ENCODE data around the gene HDAC9. TPM values are rescaled to one million over a fixed set of nuclear protein-coding genes. Genes with fewer than 3 reads are reported as not detected.

HDAC9 gene
- total RNA-seq, 4 donors from 2014 or later = 19.6 to 48.3 (median 28.4) TPM

- TF ChIP-seq CTCF (IDR thresholded peaks at IDR 0.05; ENCODE audit: low read depth) = no peak
Measured at GRCh38 chr7:18535810-18536415, 40.4 kb downstream of the HDAC9 start.

GRCh38 chr7:18536486-18536885 is 40.9 kb downstream of the HDAC9 start:
- TF ChIP-seq CTCF (IDR thresholded peaks at IDR 0.05; ENCODE audit: low read depth) = no peak

- no peak for TF ChIP-seq CTCF (IDR thresholded peaks at IDR 0.05; ENCODE audit: low read depth)
Measured at GRCh38 chr7:18538554-18539250, 43.2 kb downstream of the HDAC9 start.

- no peak for TF ChIP-seq CTCF (IDR thresholded peaks at IDR 0.05; ENCODE audit: low read depth)
Measured at GRCh38 chr7:18540396-18540795, 44.8 kb downstream of the HDAC9 start.

GRCh38 chr7:18541181-18541870 is 45.8 kb downstream of the HDAC9 start:
- TF ChIP-seq CTCF (IDR thresholded peaks at IDR 0.05; ENCODE audit: low read depth) = no peak

GRCh38 chr7:18541871-18542212 is 46.3 kb downstream of the HDAC9 start:
- TF ChIP-seq CTCF (IDR thresholded peaks at IDR 0.05; ENCODE audit: low read depth) = no peak

GRCh38 chr7:18546576-18546975 is 51.0 kb downstream of the HDAC9 start:
- TF ChIP-seq CTCF (IDR thresholded peaks at IDR 0.05; ENCODE audit: low read depth) = no peak
